ENCODE measurements around the gene CAMK2G. TPM values are rescaled to one million over a fixed set of nuclear protein-coding genes. Genes with fewer than 3 reads are reported as not detected.
"Not testable (repeated sequence)": the region's sequence is repeated elsewhere in the genome, so short reads cannot be mapped to it uniquely, and the experiment has no call there.

The CAMK2G gene
- total and polyA plus RNA-seq, 5 donors from 2014 or later, result 4.3 to 58.8 (median 4.9) TPM

GRCh38 chr10:73788864-73789658, 85.3 kb downstream of the CAMK2G start:
- H3K27me3 ChIP-seq (ENCODE audit: control insufficient read depth, insufficient read depth, low read length), result no peaks in the 10 kb centered on the region
- peaks cover 15% of the 10 kb centered on the region for H3K36me3 Mint-ChIP-seq

GRCh38 chr10:73787031-73787800, 87.1 kb downstream of the CAMK2G start:
- not testable (repeated sequence) for DNase-seq
- H3K36me3 Mint-ChIP-seq, result peaks cover 11% of the 10 kb centered on the region

More at GRCh38 chr10:73788864-73789658, 85.3 kb downstream of the CAMK2G start:
- H3K27ac ChIP-seq (ENCODE audit: insufficient read depth, low read length, poor library complexity, severe bottlenecking), result no peak overlapping the region
- H3K4me1 ChIP-seq (ENCODE audit: control insufficient read depth, insufficient read depth, low read length, poor library complexity, severe bottlenecking), result peaks cover 24% of the 10 kb centered on the region
- Mint-ChIP-seq H3K9me3 (no peaks in the 10 kb centered on the region), H3K27ac (peak overlapping the region in 1 of 3 donors; percentile 9), H3K4me3 (peak overlapping the region in 1 of 4 donors; percentile 77), H3K4me1 (peaks cover 12 to 38% (median 22%) of the 10 kb centered on the region in 4 donors), H3K27me3 (peaks cover 9% of the 10 kb centered on the region)
- DNase-seq (no peak), ATAC-seq (ENCODE audit: low read depth in 2 of 2) (no peak)
- H3K36me3 ChIP-seq (ENCODE audit: control insufficient read depth, insufficient read depth, low read length), result peaks cover 47% of the 10 kb centered on the region
- H3K4me3 ChIP-seq (ENCODE audit: low read depth, low read length), result no peak overlapping the region
- H3K9me3 ChIP-seq (ENCODE audit: control insufficient read depth in 2 of 2, low read length in 2 of 2), result no peaks in the 10 kb centered on the region

GRCh38 chr10:73786512-73786885, 87.9 kb downstream of the CAMK2G start:
- Histone ChIP-seq H3K9me3 (ENCODE audit: control insufficient read depth in 2 of 2, low read length in 2 of 2) (no peaks in the 10 kb centered on the region), H3K36me3 (ENCODE audit: control insufficient read depth, insufficient read depth, low read length) (peaks cover 23% of the 10 kb centered on the region), H3K4me1 (ENCODE audit: control insufficient read depth, insufficient read depth, low read length, poor library complexity, severe bottlenecking) (peaks cover 39% of the 10 kb centered on the region), H3K27ac (ENCODE audit: insufficient read depth, low read length, poor library complexity, severe bottlenecking) (peak overlapping the region; percentile 80), H3K27me3 (ENCODE audit: control insufficient read depth, insufficient read depth, low read length) (no peaks in the 10 kb centered on the region), H3K4me3 (ENCODE audit: low read depth, low read length) (peak overlapping the region; percentile 77)
- peaks cover 23 to 56% (median 37%) of the 10 kb centered on the region in 4 donors for H3K4me1 Mint-ChIP-seq
- H3K36me3 Mint-ChIP-seq, result peaks cover 11% of the 10 kb centered on the region
- ATAC-seq (ENCODE audit: low read depth in 2 of 2) (no peak), DNase-seq (no peak)
- H3K4me3 Mint-ChIP-seq, result peak overlapping the region; percentile 92 to 98 (median 96)
- no peaks in the 10 kb centered on the region for H3K9me3 Mint-ChIP-seq
- peak overlapping the region; percentile 92 to 98 (median 95) for H3K27ac Mint-ChIP-seq
- H3K27me3 Mint-ChIP-seq, result peaks cover 9% of the 10 kb centered on the region

More at GRCh38 chr10:73787031-73787800, 87.1 kb downstream of the CAMK2G start:
- H3K27ac ChIP-seq (ENCODE audit: insufficient read depth, low read length, poor library complexity, severe bottlenecking); H3K9me3 ChIP-seq (ENCODE audit: control insufficient read depth in 2 of 2, low read length in 2 of 2); H3K27me3 ChIP-seq (ENCODE audit: control insufficient read depth, insufficient read depth, low read length); H3K4me3 ChIP-seq (ENCODE audit: low read depth, low read length); H3K27me3 Mint-ChIP-seq; ATAC-seq (ENCODE audit: low read depth in 2 of 2); H3K9me3 Mint-ChIP-seq: not testable (repeated sequence)
- peak overlapping the region in 1 of 3 donors; percentile 45 for H3K27ac Mint-ChIP-seq
- H3K4me1 Mint-ChIP-seq, result peaks cover 20 to 50% (median 33%) of the 10 kb centered on the region in 4 donors
- H3K4me3 Mint-ChIP-seq, result peak overlapping the region; percentile 92 to 98 (median 96)
- H3K36me3 ChIP-seq (ENCODE audit: control insufficient read depth, insufficient read depth, low read length), result peaks cover 30% of the 10 kb centered on the region
- peaks cover 36% of the 10 kb centered on the region for H3K4me1 ChIP-seq (ENCODE audit: control insufficient read depth, insufficient read depth, low read length, poor library complexity, severe bottlenecking)

- Mint-ChIP-seq H3K4me1 (peaks cover 24 to 61% (median 37%) of the 10 kb centered on the region in 4 donors), H3K27me3 (peaks cover 9% of the 10 kb centered on the region), H3K36me3 (peaks cover 11% of the 10 kb centered on the region), H3K4me3 (peak overlapping the region; percentile 95 to 98 (median 96)), H3K9me3 (no peaks in the 10 kb centered on the region), H3K27ac (peak overlapping the region; percentile 95 to 98 (median 98))
- Histone ChIP-seq H3K27me3 (ENCODE audit: control insufficient read depth, insufficient read depth, low read length) (no peaks in the 10 kb centered on the region), H3K27ac (ENCODE audit: insufficient read depth, low read length, poor library complexity, severe bottlenecking) (peak overlapping the region; percentile 80), H3K36me3 (ENCODE audit: control insufficient read depth, insufficient read depth, low read length) (peaks cover 17% of the 10 kb centered on the region), H3K4me3 (ENCODE audit: low read depth, low read length) (peak overlapping the region; percentile 77), H3K4me1 (ENCODE audit: control insufficient read depth, insufficient read depth, low read length, poor library complexity, severe bottlenecking) (peaks cover 45% of the 10 kb centered on the region), H3K9me3 (ENCODE audit: control insufficient read depth in 2 of 2, low read length in 2 of 2) (no peaks in the 10 kb centered on the region)
- ATAC-seq (ENCODE audit: low read depth in 2 of 2), result peak; percentile 1
- peak; percentile 23 to 64 (median 53) for DNase-seq
These were observed 88.4 kb downstream of the CAMK2G start for GRCh38 chr10:73785721-73786511.

- DNase-seq, result peak; percentile 83 to 93 (median 89)
- Mint-ChIP-seq H3K36me3 (peaks cover 9% of the 10 kb centered on the region), H3K27ac (peak within 1 kb of the TSS; percentile 95 to 98 (median 98)), H3K27me3 (peaks cover 9% of the 10 kb centered on the region), H3K4me3 (peak within 1 kb of the TSS; percentile 95 to 98 (median 96)), H3K9me3 (no peaks in the 10 kb centered on the region), H3K4me1 (peaks cover 27 to 66% (median 40%) of the 10 kb centered on the region in 4 donors)
- H3K36me3 ChIP-seq (ENCODE audit: control insufficient read depth, insufficient read depth, low read length), result peaks cover 13% of the 10 kb centered on the region
- peak within 1 kb of the TSS; percentile 80 for H3K27ac ChIP-seq (ENCODE audit: insufficient read depth, low read length, poor library complexity, severe bottlenecking)
- no peaks in the 10 kb centered on the region for H3K27me3 ChIP-seq (ENCODE audit: control insufficient read depth, insufficient read depth, low read length)
- peaks cover 52% of the 10 kb centered on the region for H3K4me1 ChIP-seq (ENCODE audit: control insufficient read depth, insufficient read depth, low read length, poor library complexity, severe bottlenecking)
- no peaks in the 10 kb centered on the region for H3K9me3 ChIP-seq (ENCODE audit: control insufficient read depth in 2 of 2, low read length in 2 of 2)
- H3K4me3 ChIP-seq (ENCODE audit: low read depth, low read length), result peak within 1 kb of the TSS; percentile 94
- peak; percentile 84 to 87 for ATAC-seq (ENCODE audit: low read depth in 2 of 2)
These were observed 89.1 kb downstream of the CAMK2G start, which contains the start of gene ZSWIM8 for GRCh38 chr10:73785211-73785720. ZSWIM8 (plus strand) TSS chr10:73785606; CDS start chr10:73785879, 273 bp downstream.

GRCh38 chr10:73782749-73783085, 91.6 kb downstream of the CAMK2G start:
- Histone ChIP-seq H3K4me3 (ENCODE audit: low read depth, low read length) (peak overlapping the region; percentile 92), H3K4me1 (ENCODE audit: control insufficient read depth, insufficient read depth, low read length, poor library complexity, severe bottlenecking) (peaks cover 55% of the 10 kb centered on the region), H3K27ac (ENCODE audit: insufficient read depth, low read length, poor library complexity, severe bottlenecking) (peak overlapping the region; percentile 85), H3K27me3 (ENCODE audit: control insufficient read depth, insufficient read depth, low read length) (no peaks in the 10 kb centered on the region), H3K36me3 (ENCODE audit: control insufficient read depth, insufficient read depth, low read length) (peaks cover 10% of the 10 kb centered on the region), H3K9me3 (ENCODE audit: control insufficient read depth in 2 of 2, low read length in 2 of 2) (no peaks in the 10 kb centered on the region)
- H3K36me3 Mint-ChIP-seq, result no peaks in the 10 kb centered on the region
- DNase-seq (no peak), ATAC-seq (ENCODE audit: low read depth in 2 of 2) (no peak)
- peak overlapping the region; percentile 93 to 100 (median 99) for H3K27ac Mint-ChIP-seq
- peak overlapping the region; percentile 95 to 100 (median 98) for H3K4me3 Mint-ChIP-seq
- no peaks in the 10 kb centered on the region for H3K9me3 Mint-ChIP-seq
- H3K27me3 Mint-ChIP-seq, result peaks cover 9% of the 10 kb centered on the region
- H3K4me1 Mint-ChIP-seq, result peaks cover 34 to 69% (median 45%) of the 10 kb centered on the region in 4 donors

All from CD4-positive, CD25-positive, alpha-beta regulatory T cell (primary cell).